DND-41 (cell line): ENCODE measurements around the gene AGRN.
A peak's percentile ranks its signal among the peaks of the same experiment; 100 is the strongest.

Experiments
- ATAC-seq: fragments of 200-7000 bp; cut with Tn5 transposase; 3 replicates; pipeline ENCODE4 v1.9.1; 2021; ENCODE audit warnings: low read depth; ENCODE audit not compliant: insufficient read depth
- DNase-seq: peaks from one replicate; pipeline ENCODE4 v3.0.0-alpha.2; 2020
- H2AFZ ChIP-seq: 2 replicates; pipeline ENCODE4 v1.6.0; 2012; ENCODE audit warnings: low read depth, low read length
- H3K27ac ChIP-seq: 2 replicates; pipeline ENCODE4 v1.5.1; 2012; ENCODE audit warnings: low read length, inconsistent platforms
- H3K27me3 ChIP-seq: fragments of 200-600 bp; sonication (generic); 2 replicates; pipeline ENCODE4 v1.6.0; 2012; ENCODE audit warnings: low read length, mild to moderate bottlenecking, inconsistent platforms; ENCODE audit not compliant: insufficient read depth, poor library complexity
- H3K36me3 ChIP-seq: 2 replicates; pipeline ENCODE4 v1.5.1; 2012; ENCODE audit warnings: low read length, inconsistent platforms; ENCODE audit not compliant: insufficient read depth
- H3K4me1 ChIP-seq: 2 replicates; pipeline ENCODE4 v1.5.1; 2012; ENCODE audit warnings: mild to moderate bottlenecking, low read length; ENCODE audit not compliant: insufficient read depth
- H3K4me2 ChIP-seq: 2 replicates; pipeline ENCODE4 v1.6.0; 2012; ENCODE audit warnings: mild to moderate bottlenecking, moderate library complexity, low read length, inconsistent platforms; ENCODE audit not compliant: insufficient read depth
- H3K4me3 ChIP-seq, 2 experiments: fragments of 200-600 bp in 1 of 2; shearing (Covaris generic) in 1 of 2; 2 replicates each; pipeline ENCODE4 v1.5.1; 2012 to 2016; ENCODE audit warnings: inconsistent platforms in 2 of 2, low read length in 2 of 2, mild to moderate bottlenecking in 2 of 2, low read depth in 1 of 2, moderate library complexity in 1 of 2
- H3K79me2 ChIP-seq: 2 replicates; pipeline ENCODE4 v1.6.0; 2012; ENCODE audit warnings: low read length, inconsistent platforms; ENCODE audit not compliant: insufficient read depth
- H3K9ac ChIP-seq: 2 replicates; pipeline ENCODE4 v1.6.0; 2012; ENCODE audit warnings: low read depth, mild to moderate bottlenecking, inconsistent platforms, low read length, moderate library complexity
- H3K9me3 ChIP-seq: 2 replicates; pipeline ENCODE4 v1.5.1; 2012; ENCODE audit warnings: low read length, moderate library complexity, mild to moderate bottlenecking, inconsistent platforms; ENCODE audit not compliant: insufficient read depth, severe bottlenecking
- H4K20me1 ChIP-seq: 2 replicates; pipeline ENCODE4 v1.6.0; 2012; ENCODE audit warnings: low read length; ENCODE audit not compliant: insufficient read depth
- CTCF ChIP-seq: IDR thresholded peaks from 2 replicates; pipeline ENCODE4 v1.5.1; 2012; ENCODE audit warnings: borderline replicate concordance, low read length, moderate library complexity, mild to moderate bottlenecking; ENCODE audit not compliant: poor library complexity, severe bottlenecking; ENCODE audit errors: extremely low read depth
- EZH2 ChIP-seq: IDR thresholded peaks from 3 replicates; pipeline ENCODE4 v1.6.1; 2012; ENCODE audit warnings: borderline replicate concordance, low read depth, mild to moderate bottlenecking, moderate library complexity, low read length, inconsistent platforms; ENCODE audit not compliant: severe bottlenecking

Gene AGRN

GRCh38 chr1:1040004-1040991, 20.4 kb downstream of the AGRN start:
- H3K27me3 ChIP-seq, result peaks cover 21% of the 10 kb centered on the region
- DNase-seq, result peak; percentile 84
- H3K4me1 ChIP-seq, result peaks cover 16% of the 10 kb centered on the region
- no peak overlapping the region; the same call in 1 of the 2 replicates for H2AFZ ChIP-seq
- peaks cover 7% of the 10 kb centered on the region for H3K36me3 ChIP-seq
- no peaks in the 10 kb centered on the region for H3K9me3 ChIP-seq
- peak overlapping the region; percentile 87 for H3K4me2 ChIP-seq
- peak; percentile 93 for ATAC-seq
- no peak overlapping the region; the same call in 1 of the 2 replicates for H3K27ac ChIP-seq
- peak overlapping the region in 1 of 2 experiments; percentile 54; a peak in 2 of 4 replicates for H3K4me3 ChIP-seq
- no peaks in the 10 kb centered on the region for H3K79me2 ChIP-seq
- peaks cover 69% of the 10 kb centered on the region for H4K20me1 ChIP-seq
- peak; percentile 79 for TF ChIP-seq EZH2
- TF ChIP-seq CTCF, result peak; percentile 48
- H3K9ac ChIP-seq, result peak overlapping the region; percentile 35; the same call in 1 of the 2 replicates

GRCh38 chr1:1041092-1041523, 21.2 kb downstream of the AGRN start:
- TF ChIP-seq CTCF (no peak), EZH2 (no peak)
- Histone ChIP-seq H3K4me3 (no peak overlapping the region), H3K27me3 (peaks cover 21% of the 10 kb centered on the region), H2AFZ (no peak overlapping the region), H3K27ac (no peak overlapping the region), H3K36me3 (peaks cover 10% of the 10 kb centered on the region), H3K9ac (no peak overlapping the region), H4K20me1 (peaks cover 64% of the 10 kb centered on the region), H3K79me2 (no peaks in the 10 kb centered on the region), H3K9me3 (no peaks in the 10 kb centered on the region), H3K4me2 (peak overlapping the region; percentile 22; the same call in 1 of the 2 replicates), H3K4me1 (peaks cover 16% of the 10 kb centered on the region)
- ATAC-seq (no peak), DNase-seq (no peak)

- Histone ChIP-seq H3K27me3 (peaks cover 21% of the 10 kb centered on the region), H3K9me3 (no peaks in the 10 kb centered on the region), H3K9ac (no peak overlapping the region), H3K4me1 (peaks cover 16% of the 10 kb centered on the region), H3K79me2 (no peaks in the 10 kb centered on the region), H3K27ac (no peak overlapping the region), H2AFZ (no peak overlapping the region), H4K20me1 (peaks cover 57% of the 10 kb centered on the region), H3K4me2 (no peak overlapping the region), H3K36me3 (peaks cover 13% of the 10 kb centered on the region), H3K4me3 (no peak overlapping the region)
- ATAC-seq (no peak), DNase-seq (no peak)
- no peak for TF ChIP-seq EZH2
- no peak for TF ChIP-seq CTCF
Observed at GRCh38 chr1:1041873-1042272, 22.0 kb downstream of the AGRN start.
